Prostate gland (tissue), 2 donors: ENCODE measurements around the gene NDRG2.

Source experiments
- POLR2A ChIP-seq: fragments of 450-650 bp; IDR thresholded peaks from one replicate; pipeline ENCODE4 v1.6.1; 2016; ENCODE audit warnings: antibody characterized with exemption, mild to moderate bottlenecking
- POLR2AphosphoS5 ChIP-seq: sonication (generic); formaldehyde crosslinking; IDR thresholded peaks from one replicate; pipeline ENCODE4 v1.6.1; 2017; ENCODE audit warnings: antibody characterized with exemption
- TF ChIP-seq, protein P1 (sequence below), 4 experiments: fragments of 200-600 bp in 2 of 4; fragments of 450-650 bp in 2 of 4; sonication (generic) in 2 of 4; IDR thresholded peaks; 1 replicate in 3 of 4; 2 replicates in 1 of 4; pipeline ENCODE4 v1.5.1; 2016 to 2019; ENCODE audit warnings: antibody characterized with exemption in 4 of 4, mild to moderate bottlenecking in 2 of 4, moderate library complexity in 2 of 4

DNA sequence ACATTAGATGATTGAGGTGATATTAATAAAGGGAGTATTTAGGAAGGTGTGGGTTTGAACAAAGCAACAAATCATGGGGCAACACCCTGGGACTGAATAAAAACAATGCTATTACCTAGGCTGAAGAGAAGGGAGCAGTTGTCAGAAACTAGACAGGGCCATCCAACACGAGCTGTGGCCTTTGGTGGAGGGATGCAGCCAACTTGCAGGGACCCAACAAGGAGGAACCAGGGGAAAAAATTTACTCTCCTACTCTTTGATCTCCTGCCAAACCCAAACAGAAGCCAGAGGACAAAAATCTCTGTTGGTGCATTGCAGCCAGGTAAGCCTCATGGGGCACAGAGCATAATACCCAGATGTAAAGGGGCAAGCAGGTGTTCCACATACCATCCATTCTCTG lies 13.7 kb downstream of the NDRG2 start:
- TF ChIP-seq, protein P1, sequence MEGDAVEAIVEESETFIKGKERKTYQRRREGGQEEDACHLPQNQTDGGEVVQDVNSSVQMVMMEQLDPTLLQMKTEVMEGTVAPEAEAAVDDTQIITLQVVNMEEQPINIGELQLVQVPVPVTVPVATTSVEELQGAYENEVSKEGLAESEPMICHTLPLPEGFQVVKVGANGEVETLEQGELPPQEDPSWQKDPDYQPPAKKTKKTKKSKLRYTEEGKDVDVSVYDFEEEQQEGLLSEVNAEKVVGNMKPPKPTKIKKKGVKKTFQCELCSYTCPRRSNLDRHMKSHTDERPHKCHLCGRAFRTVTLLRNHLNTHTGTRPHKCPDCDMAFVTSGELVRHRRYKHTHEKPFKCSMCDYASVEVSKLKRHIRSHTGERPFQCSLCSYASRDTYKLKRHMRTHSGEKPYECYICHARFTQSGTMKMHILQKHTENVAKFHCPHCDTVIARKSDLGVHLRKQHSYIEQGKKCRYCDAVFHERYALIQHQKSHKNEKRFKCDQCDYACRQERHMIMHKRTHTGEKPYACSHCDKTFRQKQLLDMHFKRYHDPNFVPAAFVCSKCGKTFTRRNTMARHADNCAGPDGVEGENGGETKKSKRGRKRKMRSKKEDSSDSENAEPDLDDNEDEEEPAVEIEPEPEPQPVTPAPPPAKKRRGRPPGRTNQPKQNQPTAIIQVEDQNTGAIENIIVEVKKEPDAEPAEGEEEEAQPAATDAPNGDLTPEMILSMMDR (IDR thresholded peaks at IDR 0.05): no peak
- TF ChIP-seq POLR2A (no peak), POLR2AphosphoS5 (no peak)
